Activated CD4-positive, alpha-beta T cell treated with anti-CD3 and anti-CD28 coated beads, Interleukin-2, amount 50 U/mL, for 48 hours (primary cell): Measurements from ENCODE around the gene UBE2B.

ENCODE experiments used
- DNase-seq, 2 experiments: peaks; one replicate each; pipeline ENCODE4 v3.0.0-alpha.2; 2020

The UBE2B gene

GRCh38 chr5:134438721-134439123, 67.4 kb downstream of the UBE2B start:
- DNase-seq = no peak

DNA sequence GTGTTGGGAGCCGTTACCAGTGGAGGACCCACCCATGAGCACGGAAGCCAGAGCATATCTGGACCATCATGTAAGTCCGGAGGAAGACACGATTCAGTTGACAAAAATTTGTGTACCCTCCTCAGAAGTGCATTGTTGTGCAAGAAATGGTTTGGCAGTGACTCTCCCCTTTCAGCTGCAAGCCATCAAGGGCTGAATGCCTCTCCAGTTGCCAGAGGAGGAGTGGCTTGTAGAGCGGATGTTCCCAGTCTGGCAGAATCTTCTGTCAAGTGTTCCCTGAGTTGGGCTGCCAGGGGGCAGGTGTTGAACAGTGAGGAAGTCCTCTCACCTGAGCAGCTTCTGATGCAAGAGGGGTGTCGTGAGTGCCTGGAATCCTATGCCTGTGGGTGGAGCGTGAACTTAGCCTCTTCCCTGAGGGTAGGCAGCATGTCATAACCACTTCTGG, 67.9 kb downstream of the UBE2B start:
- DNase-seq = no peak

- no peak for DNase-seq
Observed at GRCh38 chr5:134440201-134440755, 68.9 kb downstream of the UBE2B start.
